Measurements from ENCODE around the gene ZGPAT.

GRCh38 chr20:63739130-63740069 is 31.6 kb downstream of the ZGPAT start, which contains the start of gene SLC2A4RG:
- TF ChIP-seq CTCF (IDR thresholded peaks at IDR 0.05; ENCODE audit: extremely low read depth in 1 of 2, insufficient read depth in 1 of 2, low read depth in 1 of 2, low read length in 2 of 2) (no peak), POLR2AphosphoS5 (IDR thresholded peaks at IDR 0.05; ENCODE audit: insufficient read depth, low read depth, low read length) (peak; percentile 30), EZH2 (IDR thresholded peaks at IDR 0.05; ENCODE audit: borderline replicate concordance, low read depth, low read length, severe bottlenecking) (no peak), MAX (IDR thresholded peaks at IDR 0.05; ENCODE audit: insufficient read depth, insufficient read length) (no peak), POLR2A (IDR thresholded peaks at IDR 0.05; ENCODE audit: low read depth, low read length) (no peak), MYC (IDR thresholded peaks at IDR 0.05; ENCODE audit: low read depth, low read length) (no peak), JUN (IDR thresholded peaks at IDR 0.05; ENCODE audit: borderline replicate concordance, insufficient read depth, insufficient read length, low read depth) (no peak)
